GM19025 (cell line): ENCODE measurements around the gene OPHN1.
"Not testable (repeated sequence)": the region's sequence is repeated elsewhere in the genome, so short reads cannot be mapped to it uniquely, and the experiment has no call there.

ENCODE experiments used
- ATAC-seq: cut with Tn5 transposase; IDR thresholded peaks from one replicate; pipeline ENCODE4 v1.9.1; 2021; ENCODE audit warnings: mild to moderate bottlenecking, low read depth, moderate library complexity; ENCODE audit not compliant: unreplicated experiment

Gene OPHN1

DNA sequence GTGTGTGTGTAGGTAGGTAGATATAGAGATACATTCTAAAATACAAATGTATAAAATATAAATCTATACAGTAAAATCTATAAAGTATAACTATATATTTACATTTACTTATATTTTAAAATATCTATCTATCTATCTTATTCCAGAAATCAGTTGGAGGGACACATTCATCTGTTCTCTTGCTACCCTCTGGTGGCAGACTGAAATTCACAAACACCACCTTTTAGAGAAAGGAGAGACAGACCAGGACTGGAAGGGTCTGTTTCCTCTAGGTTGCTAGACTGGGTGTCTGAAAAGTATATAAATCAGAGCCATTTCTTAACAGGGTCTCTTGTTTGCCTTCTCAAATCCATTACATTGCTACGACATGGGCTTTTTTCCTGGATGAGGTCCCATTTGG is 343.0 kb downstream of the OPHN1 start:
- ATAC-seq: no peak

DNA sequence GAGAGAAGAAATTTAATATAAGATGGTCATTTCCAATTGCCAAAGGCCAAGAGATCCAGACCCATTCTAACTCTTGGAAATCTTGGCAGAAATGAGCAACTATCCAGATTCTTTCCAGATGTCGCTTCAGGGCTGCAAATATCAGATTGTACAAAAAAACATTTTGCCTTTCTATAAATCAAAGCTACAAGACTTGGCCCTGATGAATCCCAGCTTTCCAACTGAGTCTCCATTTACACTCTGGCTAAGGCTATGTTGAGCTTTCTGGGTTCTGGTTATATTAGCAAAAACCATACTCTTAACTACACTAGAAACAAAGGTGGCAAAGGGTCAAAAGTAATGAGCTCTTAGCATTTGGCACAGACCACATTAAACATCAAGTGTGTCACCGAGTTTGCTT is 345.8 kb downstream of the OPHN1 start:
- no peak for ATAC-seq

DNA sequence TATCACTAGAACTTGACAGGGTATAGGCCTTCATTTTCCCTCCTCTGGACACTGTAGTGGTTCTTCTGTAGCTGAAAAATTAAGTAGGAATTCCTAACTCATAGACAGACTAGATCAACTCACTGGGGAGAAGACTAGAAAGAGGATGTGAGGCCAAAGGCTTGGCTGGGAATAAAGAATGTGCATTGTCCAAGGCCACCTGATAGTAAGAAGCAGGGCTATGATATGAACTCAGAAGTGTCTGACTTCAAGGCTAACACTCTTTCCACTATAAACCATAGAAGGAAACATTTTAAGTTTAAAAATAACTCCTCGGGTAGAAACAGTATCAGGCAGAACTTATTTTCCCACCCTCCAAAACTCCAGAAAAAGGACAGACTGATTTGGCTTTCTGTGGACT is 346.6 kb downstream of the OPHN1 start:
- ATAC-seq: no peak

DNA sequence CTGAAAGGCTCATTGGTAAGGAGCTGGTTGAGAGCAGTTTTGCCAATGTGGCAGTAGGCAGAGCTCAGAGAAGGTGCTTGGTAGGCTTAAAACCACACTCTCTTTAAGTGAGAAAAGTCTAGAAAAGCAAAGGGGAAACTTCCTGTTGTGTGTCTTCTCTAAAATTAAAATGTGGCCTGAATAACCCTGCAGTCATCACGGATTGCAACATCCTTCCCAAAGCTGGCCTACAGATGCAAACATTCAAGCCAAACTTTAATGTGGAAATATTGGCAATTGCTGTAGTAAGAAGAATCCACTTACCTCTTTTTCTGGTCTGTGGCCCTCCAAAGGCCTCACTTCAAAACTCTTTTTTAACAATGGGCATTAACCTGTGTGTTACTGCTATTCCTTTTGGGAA is 348.5 kb downstream of the OPHN1 start:
- no peak for ATAC-seq

- ATAC-seq: no peak
Measured at GRCh38 chrX:68083510-68083909, 349.8 kb downstream of the OPHN1 start.

DNA sequence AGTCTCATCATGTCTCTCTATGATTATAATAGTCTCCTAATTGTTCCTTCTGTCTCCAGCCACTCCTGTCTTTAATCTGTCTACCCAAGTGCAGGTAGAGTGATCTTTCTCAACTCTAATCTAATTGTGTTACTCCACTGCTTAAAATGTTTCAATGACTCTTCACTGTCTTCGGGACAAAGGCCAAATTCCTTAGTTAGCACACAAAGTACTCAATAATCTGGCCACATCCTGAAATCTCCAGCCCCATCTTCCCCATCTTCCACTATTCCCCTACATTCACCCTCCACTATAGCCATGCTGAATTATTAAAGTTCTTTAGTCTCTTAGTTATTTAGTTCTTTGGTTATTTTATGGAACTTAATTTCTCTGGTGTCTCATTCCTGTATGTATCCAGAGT is 353.3 kb downstream of the OPHN1 start:
- no peak for ATAC-seq

DNA sequence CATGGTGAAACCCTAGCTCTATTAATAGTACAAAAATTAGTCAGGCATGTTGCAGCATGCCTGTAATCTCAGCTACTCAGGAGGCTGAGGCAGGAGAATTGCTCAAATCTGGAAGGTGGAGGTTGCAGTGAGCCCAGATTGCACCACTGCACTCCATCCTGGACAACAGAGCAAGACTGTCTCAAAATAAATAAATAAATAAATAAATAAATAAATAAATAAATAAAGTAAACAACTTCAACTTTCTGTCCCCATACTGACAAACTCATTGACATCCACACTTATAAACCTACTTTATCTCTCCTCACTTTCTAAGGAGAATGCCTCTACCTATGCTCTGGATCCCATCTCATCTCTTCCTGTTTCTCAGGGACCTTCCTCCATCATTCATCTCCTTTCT is 354.5 kb downstream of the OPHN1 start:
- not testable (repeated sequence) for ATAC-seq

DNA sequence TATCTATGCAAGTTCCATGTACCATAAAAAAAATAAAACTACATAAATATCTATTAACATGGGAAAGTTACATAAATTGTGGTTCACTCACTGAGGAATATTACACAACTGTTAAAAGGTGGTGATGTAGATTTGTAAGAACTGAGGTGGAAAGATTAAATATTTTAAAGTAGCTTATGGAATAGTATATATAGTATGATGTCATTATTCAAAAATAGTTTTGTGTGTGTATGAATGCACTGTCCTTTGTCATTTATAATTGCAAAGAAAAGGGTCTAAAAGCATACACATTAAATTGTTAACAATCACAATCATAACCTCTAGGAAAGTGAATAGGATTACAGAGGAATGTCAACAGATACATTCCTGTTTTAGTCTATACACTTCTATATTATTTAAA is 355.9 kb downstream of the OPHN1 start:
- no peak for ATAC-seq

DNA sequence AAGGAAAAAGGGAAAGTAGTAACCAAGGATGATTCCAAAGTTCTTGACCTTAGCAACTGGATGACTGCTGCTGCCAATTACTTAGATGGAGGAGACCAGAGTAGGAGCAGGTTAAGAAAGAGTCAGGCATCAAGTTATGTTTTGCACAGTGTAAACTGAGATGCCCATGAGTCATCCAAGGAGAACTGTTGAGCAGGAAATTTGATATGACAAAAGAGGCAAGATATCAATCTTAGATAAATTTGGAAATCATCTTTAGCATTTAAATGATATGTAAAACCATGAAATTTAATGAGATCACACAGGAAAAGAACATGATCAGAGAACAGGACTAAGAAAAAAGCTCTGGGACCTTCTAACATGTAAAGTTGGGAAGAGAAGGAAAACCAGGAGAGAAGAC is 361.3 kb downstream of the OPHN1 start:
- ATAC-seq: no peak

DNA sequence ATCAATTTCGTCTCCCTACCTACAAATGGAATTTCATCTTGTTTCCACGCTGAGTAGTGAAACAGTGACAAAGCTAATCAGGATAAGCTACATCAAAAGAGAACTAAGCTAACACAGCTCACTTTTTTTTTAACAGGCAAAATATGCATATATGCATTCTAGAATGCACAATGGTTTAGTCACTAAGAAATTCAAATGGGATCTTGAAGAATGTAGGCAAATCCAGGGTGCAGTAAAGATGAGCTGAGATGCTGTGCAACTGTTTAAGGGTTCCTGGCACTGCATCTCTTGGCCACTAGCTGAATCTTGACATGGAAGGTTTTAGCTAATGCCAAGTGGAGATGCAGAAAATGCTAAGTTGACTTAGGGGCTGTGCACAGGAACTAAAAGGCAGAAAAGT is 363.2 kb downstream of the OPHN1 start:
- ATAC-seq: not testable (repeated sequence)

DNA sequence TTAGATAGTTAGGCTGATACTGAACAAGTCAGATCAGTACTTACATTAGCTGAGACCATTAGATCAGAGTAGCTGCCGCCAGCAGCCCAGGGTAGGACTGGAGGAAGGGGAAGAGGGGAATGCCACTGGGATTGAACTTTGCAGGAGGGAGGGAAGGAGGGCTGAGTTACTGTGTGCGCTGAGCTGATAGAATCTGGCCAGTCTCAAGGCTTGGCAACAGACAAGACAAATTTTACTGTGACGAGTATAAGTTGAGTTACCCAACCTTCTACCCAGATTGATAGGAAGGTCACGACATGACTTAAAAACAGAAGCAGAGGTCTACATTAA is 372.1 kb downstream of the OPHN1 start:
- ATAC-seq: no peak

- ATAC-seq: no peak
Measured at GRCh38 chrX:68060506-68061205, 372.6 kb downstream of the OPHN1 start.

- ATAC-seq: no peak
Measured at GRCh38 chrX:68059469-68059868, 373.8 kb downstream of the OPHN1 start.

GRCh38 chrX:68049466-68049865 is 383.8 kb downstream of the OPHN1 start:
- ATAC-seq: no peak

DNA sequence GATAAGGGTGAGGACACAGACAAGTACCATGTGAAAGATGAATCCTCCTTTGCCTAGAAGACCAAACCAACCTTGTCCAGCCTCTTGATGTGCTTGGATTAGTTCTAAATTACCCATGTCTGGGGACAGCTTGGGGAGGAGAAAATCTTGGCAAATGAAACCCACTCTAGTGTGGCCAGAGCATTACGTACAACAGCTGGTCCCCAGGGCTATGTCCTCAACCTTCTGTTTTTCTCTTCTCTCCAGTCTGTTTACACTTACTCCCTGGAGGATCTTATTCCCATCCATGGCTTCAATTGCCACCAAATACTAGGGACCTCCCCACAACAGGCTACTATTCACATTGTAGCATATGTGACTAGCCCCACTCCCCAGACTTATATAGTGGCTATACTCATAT is 384.5 kb downstream of the OPHN1 start:
- ATAC-seq: no peak

GRCh38 chrX:68045008-68045577 is 388.2 kb downstream of the OPHN1 start:
- no peak for ATAC-seq

DNA sequence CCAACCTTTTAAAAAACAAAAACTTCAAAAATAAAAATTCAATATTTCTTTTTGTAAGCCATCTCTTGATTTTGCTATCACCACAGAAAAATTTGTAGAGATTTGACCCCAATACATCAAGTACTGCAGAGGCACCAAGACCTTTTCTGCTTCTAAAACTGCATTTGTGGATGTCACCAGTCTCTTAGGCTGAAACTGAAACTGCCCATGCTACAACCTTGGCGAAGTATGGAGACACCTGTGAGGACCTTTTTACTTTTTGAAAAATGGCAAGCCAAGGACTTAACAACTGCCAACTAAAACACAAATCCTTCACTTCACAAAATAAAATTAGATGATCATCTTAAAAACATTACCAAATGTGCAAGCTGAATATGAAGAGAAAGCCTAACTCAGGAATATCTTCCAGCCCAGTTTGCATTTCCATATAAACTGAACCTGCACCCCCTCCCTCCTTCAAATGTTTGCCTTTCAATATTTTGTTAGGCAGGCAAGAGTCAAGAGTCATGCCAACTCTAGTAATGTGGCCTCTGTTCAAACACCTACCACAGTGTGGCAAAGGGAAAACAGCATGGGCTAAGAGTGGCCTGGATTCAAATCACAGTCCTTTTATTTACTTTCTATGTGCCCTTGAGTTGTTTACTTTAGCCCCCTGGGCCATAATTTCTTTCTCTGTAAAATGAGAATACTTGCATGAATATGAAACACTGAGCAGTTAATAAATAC is 389.4 kb downstream of the OPHN1 start:
- no peak for ATAC-seq

DNA sequence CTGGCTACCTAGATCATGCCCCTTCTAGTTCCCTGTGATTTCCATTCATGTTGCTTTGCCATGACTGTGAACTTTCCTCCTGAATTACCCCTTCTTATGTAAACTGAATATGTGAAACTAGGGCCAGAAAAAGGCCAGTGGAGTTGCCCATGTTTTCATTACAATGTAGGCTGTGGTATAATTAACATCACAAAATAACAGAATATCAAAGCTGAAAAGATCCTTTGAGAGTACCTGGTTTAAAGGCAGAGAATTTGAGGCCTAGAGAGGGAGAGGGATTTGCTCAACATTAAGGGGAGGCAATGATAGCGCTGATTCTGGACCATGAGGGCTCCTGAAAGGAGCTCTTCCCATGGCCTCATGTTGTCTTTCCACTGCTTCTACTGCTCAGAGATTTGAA is 392.2 kb downstream of the OPHN1 start:
- ATAC-seq: no peak

DNA sequence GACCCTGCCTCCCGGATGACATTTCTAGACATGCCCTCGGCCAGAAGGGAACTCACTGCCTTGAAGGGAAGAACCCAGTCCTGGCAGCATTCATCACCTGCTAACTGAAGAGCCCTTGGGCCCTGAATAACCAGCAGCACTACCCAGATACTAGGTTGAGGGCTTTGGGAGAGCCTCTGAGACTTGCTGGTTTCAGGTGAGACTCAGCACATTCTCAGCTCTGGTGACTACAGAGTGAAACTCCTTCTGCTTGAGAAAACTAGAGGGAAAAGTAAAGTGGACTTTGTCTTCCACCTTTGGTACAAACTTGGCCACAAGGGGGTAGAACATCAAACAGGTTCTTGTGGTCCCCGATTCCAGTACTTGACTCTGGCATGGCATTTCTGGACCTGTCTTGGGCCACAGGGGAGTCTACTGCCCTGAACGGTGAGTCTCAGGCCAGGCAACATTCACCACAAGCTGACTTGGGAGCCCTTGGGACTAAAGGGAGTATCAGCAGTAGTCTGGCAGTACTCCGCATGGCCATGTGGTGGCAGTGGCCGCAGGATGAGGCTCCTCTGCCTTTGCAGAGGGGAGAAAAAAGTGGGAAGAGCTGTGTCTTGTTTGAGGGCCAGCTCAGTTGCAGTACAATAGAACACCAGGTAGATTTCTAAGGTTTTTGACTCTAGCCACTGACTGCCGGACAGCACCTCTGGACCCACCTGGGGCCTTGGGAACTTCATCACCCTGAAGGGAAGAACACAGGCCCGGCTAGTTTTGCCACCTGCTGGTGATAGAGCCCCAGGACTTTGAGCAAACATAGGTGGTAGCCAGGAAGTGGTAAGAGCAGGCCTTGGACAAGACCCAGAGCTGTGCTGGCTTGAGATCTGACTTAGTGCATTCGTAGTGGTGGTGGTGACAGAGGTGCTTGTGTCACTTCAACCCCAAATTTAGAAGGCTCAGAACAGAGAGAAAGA is 414.8 kb downstream of the OPHN1 start:
- ATAC-seq: no peak

DNA sequence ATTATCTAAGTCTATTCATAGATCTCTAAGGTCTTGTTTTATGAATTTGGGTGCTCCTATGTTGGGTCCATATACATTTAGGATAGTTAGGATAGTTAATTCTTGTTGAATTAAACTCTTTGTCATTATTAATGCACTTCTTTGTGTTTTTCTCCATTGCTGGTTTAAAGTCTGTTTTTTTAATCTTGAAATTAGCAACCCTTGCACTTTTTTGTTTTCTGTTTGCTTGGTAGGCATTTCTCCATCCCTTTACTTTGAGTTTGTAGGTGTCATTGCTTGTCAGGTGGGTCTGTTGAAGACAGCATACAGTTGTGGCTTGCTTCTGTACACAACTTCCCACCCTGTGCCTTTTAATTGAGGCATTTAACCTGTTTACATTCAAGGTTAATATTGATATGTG is 434.8 kb downstream of the OPHN1 start:
- no peak for ATAC-seq
